HG03442 (cell line): Measurements from ENCODE around the gene GPR35.
"Not testable (repeated sequence)": the region's sequence is repeated elsewhere in the genome, so short reads cannot be mapped to it uniquely, and the experiment has no call there.

Experiments
- ATAC-seq: cut with Tn5 transposase; IDR thresholded peaks from one replicate; pipeline ENCODE4 v1.9.1; 2021; ENCODE audit warnings: mild to moderate bottlenecking, moderate library complexity; ENCODE audit not compliant: unreplicated experiment

The GPR35 gene

DNA sequence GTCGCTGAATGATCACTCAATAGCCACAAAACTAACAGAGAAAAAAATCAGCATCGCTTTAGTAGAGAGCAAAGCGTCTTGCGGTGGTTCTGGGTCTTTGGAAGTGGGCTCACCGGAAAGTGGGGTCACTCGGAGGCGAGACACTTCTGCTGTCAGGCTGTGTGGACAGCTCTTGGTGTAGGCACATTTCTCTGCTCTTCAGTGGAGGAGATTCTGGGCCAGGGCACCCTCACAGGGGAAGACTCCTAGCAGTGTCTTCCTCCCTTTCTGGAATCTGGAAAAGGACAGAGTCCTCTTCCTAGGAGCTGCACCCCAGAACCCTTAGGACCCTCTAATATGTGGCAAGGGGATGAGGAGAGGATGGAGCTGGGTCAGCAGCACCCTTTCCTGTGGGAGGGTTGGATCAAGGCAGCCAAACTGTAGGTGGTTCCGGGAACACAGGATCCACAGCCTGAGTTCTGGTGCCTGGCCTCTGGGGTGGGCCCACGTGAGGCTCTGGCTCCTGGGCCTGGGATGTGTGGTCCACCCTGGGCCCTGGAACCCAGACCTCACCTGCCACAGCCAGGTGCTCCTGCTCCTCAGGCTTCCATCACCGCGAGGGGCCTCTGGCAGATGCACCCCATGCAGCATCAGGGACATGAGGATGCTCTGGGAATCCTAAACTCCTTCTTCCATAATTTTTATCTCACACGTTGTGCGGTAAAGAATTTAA is 25.1 kb downstream of the GPR35 start:
- no peak for ATAC-seq

DNA sequence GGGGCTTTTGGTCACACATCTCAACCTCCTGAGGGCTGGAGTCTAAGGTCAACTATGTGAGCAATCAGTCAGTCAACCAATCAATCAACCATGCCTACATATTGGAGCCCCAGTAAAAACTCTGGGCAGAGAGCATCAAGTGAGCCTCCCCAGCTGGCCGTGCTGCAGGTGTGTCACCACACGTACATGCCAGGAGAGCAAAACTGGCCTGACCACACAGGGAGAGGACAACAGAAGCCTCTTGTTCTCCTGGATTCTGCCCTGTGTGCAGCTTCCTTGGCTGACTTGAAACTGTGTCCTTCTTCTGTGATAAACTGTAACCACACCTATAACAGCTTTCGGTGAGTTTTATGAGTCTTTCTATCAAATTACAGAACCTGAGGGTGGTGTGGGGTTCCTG is 25.9 kb downstream of the GPR35 start:
- ATAC-seq = no peak

DNA sequence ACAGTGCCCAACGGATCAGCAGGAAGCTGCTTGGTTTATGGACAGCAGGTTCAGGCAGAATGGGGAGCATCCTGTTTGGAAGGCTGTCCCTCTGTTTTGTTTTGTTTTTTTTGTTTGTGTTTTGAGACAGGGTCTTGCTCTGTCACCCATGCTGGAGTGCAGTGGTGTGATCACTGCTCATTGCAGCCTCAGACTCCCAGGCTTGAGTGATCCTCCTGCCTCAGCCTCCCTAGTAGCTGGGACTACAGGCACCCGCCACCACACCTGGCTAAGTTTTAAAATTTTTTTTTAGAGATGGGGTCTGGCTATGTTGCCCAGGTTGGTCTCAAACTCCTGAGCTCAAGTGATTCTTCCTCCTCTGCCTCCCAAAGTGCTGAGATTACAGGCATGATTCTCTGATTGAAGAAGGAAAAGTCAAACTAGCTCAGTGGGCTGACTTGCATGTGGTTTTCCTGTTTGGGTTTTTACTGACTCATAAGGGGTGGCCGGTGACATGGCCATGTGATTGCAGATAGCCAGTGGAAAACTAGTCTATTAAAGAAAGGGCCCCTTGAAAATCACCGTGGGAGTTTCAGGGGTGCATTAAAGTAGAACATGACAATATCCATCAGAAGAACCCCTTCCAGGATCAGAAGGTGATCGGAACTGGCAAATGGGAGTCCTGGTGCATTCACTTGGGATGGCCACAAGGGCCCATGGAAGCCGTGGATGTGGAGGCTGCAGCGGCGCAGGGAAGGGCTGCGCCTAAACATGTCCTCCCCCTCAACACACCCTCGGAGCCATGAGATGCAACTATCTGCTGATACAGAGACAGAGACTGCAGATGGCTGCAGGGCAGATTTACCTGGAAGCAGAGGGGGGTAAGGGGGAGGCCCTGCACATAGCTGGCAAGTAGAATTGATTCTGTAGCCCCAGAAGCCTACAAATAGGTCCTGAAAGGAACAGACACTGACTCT is 30.9 kb downstream of the GPR35 start:
- ATAC-seq = no peak

GRCh38 chr2:240659883-240660282 is 34.6 kb downstream of the GPR35 start:
- ATAC-seq = not testable (repeated sequence)

DNA sequence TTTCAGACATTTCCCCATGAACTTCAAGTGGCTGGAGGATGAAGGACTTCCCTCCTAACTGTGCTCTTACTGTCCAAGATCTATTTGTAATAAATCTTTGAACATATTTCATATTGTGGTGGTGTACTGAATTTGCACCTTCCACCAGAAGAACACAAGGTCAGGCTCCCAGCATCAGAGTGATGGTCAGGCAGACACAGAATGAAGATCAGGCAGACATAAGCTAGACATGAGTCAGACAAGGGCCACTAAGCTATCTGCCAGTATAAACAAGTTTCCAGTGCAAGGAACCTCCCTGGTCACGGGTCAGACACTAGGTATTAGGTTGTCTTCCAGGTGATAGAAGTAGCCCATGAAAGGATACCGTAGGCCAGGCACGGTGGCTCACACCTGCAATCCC is 37.4 kb downstream of the GPR35 start:
- ATAC-seq = no peak

DNA sequence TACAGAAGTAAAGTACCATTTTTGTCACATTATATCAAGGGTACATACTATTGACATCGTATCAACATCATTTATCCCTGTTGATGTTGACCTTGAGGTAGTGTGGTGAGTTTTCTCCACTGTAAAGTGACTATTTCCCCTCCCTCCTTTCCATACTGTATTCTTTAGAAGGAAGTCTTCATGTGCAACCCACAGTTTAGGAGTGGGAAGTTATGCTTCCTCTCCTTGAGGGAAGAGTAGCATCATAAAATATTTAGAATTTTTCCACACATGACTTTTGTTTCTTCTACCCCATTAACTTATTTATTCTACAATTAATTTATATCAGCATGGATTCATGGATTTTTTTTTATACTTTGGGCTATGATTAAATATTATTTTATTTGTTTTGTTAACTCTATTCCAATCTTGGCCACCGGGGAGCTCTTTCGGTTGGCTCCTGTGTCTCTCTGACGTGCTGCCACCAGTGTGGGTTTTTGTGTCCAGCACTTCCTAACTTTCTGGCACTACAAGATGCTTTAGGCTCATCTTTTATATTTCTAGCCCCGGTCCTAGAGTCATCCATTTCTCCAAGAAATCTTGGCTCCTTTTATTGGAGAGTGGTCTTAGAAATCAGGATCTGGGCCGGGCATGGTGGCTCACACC is 38.4 kb downstream of the GPR35 start:
- no peak for ATAC-seq

GRCh38 chr2:240664622-240665021 is 39.3 kb downstream of the GPR35 start:
- ATAC-seq = no peak

GRCh38 chr2:240670402-240670801 is 45.1 kb downstream of the GPR35 start:
- no peak for ATAC-seq

DNA sequence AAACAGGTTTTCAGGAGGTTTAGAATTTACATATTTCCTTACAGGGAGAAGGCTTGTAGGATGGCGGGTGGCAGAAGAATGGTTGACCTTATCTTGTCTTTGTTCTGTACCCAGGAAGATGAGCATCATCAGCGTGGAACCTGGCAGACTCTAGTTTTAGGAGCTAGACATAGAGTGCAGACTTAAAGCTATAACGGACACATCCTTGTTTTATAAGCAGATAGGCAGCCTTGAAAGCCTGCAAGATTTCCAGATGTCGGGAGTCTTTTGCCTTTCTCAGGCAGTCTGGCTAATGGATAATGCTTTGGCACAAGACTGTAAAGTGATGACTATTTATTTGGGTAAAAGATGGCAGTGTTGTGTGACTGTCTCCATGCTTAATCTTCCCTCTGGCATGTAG is 45.7 kb downstream of the GPR35 start:
- no peak for ATAC-seq

DNA sequence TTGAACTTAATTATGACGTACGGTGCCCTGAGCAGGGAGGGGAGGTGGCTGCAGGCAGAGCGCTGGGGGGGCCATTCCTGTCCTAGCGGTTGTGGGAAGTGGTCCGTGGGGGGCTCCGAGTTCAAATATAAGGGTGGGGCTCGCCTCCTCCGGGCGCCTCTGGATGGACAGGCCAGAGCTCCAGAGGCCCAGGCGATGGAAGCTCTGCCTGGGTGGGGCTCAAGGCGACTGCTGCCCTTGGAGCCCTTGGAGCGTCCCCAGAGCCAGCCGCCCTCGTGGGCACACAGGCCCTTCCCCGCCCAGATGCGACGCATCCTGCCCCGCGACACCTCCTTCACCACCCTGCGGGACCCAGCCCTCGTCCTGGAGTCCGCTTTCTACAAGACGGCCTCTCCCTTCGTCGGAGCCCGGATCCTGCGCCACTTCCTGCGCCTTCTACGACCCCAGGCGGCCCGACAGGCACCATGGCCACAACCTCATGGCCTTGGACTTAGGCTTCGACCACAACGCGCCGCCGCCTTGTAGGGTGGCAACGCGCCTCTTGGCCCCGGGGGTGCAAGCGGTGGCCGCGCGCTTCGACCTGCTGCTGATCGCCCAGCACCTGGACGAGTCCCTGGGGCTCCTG is 46.9 kb downstream of the GPR35 start:
- ATAC-seq = no peak

DNA sequence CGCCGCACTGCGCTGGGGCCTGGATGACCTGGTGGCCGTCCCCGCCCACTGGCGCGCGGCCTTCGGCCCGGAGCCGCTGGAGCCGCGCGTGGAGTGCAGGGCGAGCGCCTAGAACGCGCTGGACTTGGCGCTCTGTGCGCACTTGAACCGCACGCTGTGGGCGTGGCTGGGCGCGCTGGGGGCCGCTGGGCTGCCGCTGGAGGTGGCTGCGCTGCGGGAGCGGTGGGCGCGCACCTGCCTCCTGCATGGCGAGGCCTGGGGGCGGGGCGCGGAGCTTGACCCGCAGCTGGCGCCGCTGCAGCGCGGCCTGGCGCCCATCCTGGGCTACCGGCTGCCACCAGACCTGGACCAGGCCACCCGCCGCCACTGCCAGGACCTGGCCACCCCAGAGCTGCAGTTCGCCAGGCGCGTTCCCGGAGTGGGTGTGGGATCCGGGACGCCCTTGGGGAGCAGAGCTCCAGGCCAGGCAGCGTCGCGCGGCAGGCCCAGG is 47.5 kb downstream of the GPR35 start:
- no peak for ATAC-seq

- ATAC-seq = not testable (repeated sequence)
Observed at GRCh38 chr2:240674461-240675184, 49.3 kb downstream of the GPR35 start.

GRCh38 chr2:240675345-240675744 is 50.1 kb downstream of the GPR35 start:
- not testable (repeated sequence) for ATAC-seq

DNA sequence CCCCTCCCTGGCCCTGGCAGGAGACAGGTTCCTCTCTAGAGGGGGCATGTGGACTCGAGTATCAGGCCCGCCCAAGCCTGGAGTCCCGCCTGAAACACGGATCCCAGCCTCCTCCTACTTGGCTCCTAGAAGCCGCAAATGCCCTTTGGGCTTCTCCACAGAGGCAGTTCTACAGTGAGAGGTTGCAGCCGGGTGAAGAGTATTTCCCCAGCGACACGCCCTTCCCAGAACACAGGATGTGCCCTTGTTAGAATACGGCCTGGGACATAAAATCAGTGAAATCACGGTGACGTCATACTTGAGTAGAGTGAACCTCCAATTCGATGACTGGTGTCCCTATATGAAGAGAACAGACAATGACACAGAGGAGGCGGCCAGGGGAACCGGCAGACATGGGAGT is 52.8 kb downstream of the GPR35 start:
- ATAC-seq = not testable (repeated sequence)

- not testable (repeated sequence) for ATAC-seq
Observed at GRCh38 chr2:240678909-240679308, 53.6 kb downstream of the GPR35 start.

DNA sequence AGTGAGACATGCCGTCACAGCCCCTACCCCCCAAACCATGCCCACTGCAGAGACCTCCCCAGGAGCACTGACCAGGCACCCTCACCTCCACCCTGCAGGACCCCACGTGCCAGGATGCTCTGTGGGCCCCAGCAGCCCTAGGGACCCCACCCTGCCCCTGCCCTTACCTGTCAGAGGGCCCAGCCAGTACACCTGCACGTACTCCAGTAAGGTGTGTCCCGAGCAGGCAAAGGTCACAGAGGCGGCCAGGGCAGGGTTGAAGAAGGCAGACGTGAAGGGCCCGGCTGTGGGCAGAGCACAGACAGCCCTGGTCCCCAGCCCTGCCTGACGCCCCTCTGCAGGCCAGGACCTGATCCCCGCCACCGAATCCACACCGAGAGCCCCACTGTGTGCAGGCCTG is 54.9 kb downstream of the GPR35 start:
- not testable (repeated sequence) for ATAC-seq
